Kidney (tissue), 14 donors: ENCODE measurements around the gene CBY1. TPM values are rescaled to one million over a fixed set of nuclear protein-coding genes. Genes with fewer than 3 reads are reported as not detected.

Experiments
- DNase-seq, 5 donors: peaks; one replicate each; pipeline ENCODE4 v3.0.0-alpha.2; 2013 to 2020
- FAIRE-seq: peaks from 2 replicates; lab custom pipeline; 2012; peaks lifted over from hg19 to GRCh38; lab: Jason Lieb, UNC
- H3K27ac ChIP-seq, 2 donors: one replicate each; pipeline ENCODE4 v1.7.0; 2013; ENCODE audit warnings: low read depth in 2 of 2, low read length in 2 of 2, inconsistent platforms in 1 of 2
- H3K27me3 ChIP-seq: one replicate; pipeline ENCODE4 v1.7.1; 2013; ENCODE audit warnings: low read length, inconsistent platforms; ENCODE audit not compliant: control insufficient read depth, insufficient read depth
- H3K36me3 ChIP-seq, 3 donors: one replicate each; pipeline versions ENCODE4 v1.7.0 to v1.7.1; 2013; ENCODE audit warnings: low read length in 3 of 3, control low read depth in 1 of 3, inconsistent platforms in 1 of 3; ENCODE audit not compliant: insufficient read depth in 3 of 3, control insufficient read depth in 2 of 3
- H3K4me1 ChIP-seq, 3 donors: one replicate each; pipeline versions ENCODE4 v1.7.0 to v1.7.1; 2013; ENCODE audit warnings: low read length in 3 of 3, inconsistent platforms in 1 of 3, low read depth in 1 of 3; ENCODE audit not compliant: control insufficient read depth in 2 of 3, insufficient read depth in 2 of 3
- H3K4me3 ChIP-seq, 3 donors: one replicate each; pipeline versions ENCODE4 v1.7.0 to v1.8.1; 2013; ENCODE audit warnings: low read length in 3 of 3, control low read depth in 1 of 3, inconsistent platforms in 1 of 3
- H3K9ac ChIP-seq, 3 donors: one replicate each; pipeline versions ENCODE4 v1.7.0 to v1.7.1; 2013; ENCODE audit warnings: low read length in 3 of 3, control low read depth in 1 of 3, inconsistent platforms in 1 of 3
- H3K9me3 ChIP-seq, 3 donors: one replicate each; pipeline versions ENCODE4 v1.7.0 to v1.7.1; 2013; ENCODE audit warnings: low read length in 3 of 3, control low read depth in 1 of 3, inconsistent platforms in 1 of 3; ENCODE audit not compliant: control insufficient read depth in 2 of 3, insufficient read depth in 1 of 3
- intact Hi-C: fragments of 100-400 bp; cut with DNase I; formaldehyde crosslinking; loops from one replicate; pipeline ENCODE4 v1.11.1; 2022
- polyA plus RNA-seq: library from polyadenylated mRNA; stranded (reverse); fragments of 350-450 nt; fragmentation: Illumina TruSeq; extraction: RNeasy Lipid Tissue Mini Kit (QIAGEN cat#74804); gene quantifications from one replicate; pipeline ENCODE4 v1.2.3, GENCODE V29; 2014; ENCODE audit warnings: low read depth, low replicate concordance; ENCODE audit not compliant: insufficient read depth
- total RNA-seq: library from RNA; stranded (reverse); fragmentation: NEBNext Ultra II Directional; extraction: Animal tissue kit (Norgen Biotek cat#: 25700); gene quantifications from one replicate; pipeline ENCODE4 v1.2.1, GENCODE V29; 2021
- TF ChIP-seq, protein P1 (sequence below): IDR thresholded peaks from 3 replicates; pipeline ENCODE4 v1.5.1; 2012; ENCODE audit warnings: mild to moderate bottlenecking, moderate library complexity, borderline replicate concordance; ENCODE audit not compliant: insufficient read depth; ENCODE audit errors: extremely low read depth
- donor health status: control.
- donor health status: control.
- donor health status: control.
- donor health status: control.
- donor health status: control.
- donor health status: DM: yes; HTN: yes; CAD: no.
- donor health status: Normal renal cell carcinoma (clear cell type).

The CBY1 gene
- total and polyA plus RNA-seq, 2 donors from 2014 or later, result 36.0 to 67.2 TPM

DNA sequence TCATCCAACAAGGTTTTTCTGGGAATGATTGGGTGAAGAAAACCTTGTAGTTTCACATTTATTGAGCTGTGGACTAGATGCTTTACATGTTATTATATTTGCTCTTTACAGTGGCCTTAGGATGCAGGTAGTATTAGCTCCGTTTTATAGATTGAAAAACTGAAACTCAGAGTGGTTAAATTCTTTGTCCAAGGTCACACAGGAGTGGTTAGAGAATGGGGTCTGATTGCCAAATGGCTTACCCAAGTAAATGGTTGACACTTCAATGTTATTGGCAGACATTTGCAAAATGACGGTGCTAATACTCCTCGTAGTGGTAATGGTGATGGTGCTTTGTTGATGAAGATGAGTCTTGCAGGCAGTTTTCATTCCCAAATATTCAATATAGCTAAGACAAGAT, 51.5 kb downstream of the CBY1 start:
- no peak overlapping the region for H3K27ac ChIP-seq

DNA sequence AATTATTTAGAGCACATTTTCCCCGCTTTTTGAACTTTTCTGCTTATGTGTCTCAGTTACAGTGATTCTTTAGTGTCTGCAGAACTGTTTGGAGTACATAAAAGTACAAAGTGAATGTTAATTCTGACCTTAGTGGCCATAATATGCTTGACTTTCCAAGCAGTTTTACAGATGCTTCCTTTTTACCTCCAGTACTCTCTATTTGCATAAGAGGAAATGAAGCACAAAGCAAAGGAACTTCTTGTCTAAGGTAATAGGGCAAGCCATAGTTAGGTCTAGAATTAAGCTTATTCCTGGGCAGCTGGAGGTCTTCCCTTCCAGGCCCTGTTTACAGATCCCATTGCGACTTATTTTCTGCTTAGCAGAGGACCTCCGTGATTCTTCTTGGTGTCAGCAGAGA, 52.9 kb downstream of the CBY1 start:
- intact Hi-C loops, result no loop called here
- no peaks in the 10 kb centered on the region for H3K9me3 ChIP-seq
- H3K4me3 ChIP-seq, result no peak overlapping the region
- peaks cover 0 to 2% (median 0%) of the 10 kb centered on the region in 3 donors for H3K36me3 ChIP-seq
- FAIRE-seq (no peak), DNase-seq (no peak)
- TF ChIP-seq, protein P1, sequence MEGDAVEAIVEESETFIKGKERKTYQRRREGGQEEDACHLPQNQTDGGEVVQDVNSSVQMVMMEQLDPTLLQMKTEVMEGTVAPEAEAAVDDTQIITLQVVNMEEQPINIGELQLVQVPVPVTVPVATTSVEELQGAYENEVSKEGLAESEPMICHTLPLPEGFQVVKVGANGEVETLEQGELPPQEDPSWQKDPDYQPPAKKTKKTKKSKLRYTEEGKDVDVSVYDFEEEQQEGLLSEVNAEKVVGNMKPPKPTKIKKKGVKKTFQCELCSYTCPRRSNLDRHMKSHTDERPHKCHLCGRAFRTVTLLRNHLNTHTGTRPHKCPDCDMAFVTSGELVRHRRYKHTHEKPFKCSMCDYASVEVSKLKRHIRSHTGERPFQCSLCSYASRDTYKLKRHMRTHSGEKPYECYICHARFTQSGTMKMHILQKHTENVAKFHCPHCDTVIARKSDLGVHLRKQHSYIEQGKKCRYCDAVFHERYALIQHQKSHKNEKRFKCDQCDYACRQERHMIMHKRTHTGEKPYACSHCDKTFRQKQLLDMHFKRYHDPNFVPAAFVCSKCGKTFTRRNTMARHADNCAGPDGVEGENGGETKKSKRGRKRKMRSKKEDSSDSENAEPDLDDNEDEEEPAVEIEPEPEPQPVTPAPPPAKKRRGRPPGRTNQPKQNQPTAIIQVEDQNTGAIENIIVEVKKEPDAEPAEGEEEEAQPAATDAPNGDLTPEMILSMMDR, result no peak
- no peaks in the 10 kb centered on the region for H3K27me3 ChIP-seq
- H3K9ac ChIP-seq, result no peak overlapping the region
- peaks cover 6 to 25% (median 15%) of the 10 kb centered on the region in 3 donors for H3K4me1 ChIP-seq
- no peak overlapping the region for H3K27ac ChIP-seq

More for the DNA sequence above, 51.5 kb downstream of the CBY1 start:
- intact Hi-C loops, result no loop called here
- H3K4me3 ChIP-seq, result no peak overlapping the region
- H3K36me3 ChIP-seq, result peaks cover 0 to 2% (median 0%) of the 10 kb centered on the region in 3 donors
- H3K9ac ChIP-seq, result no peak overlapping the region
- H3K27me3 ChIP-seq, result no peaks in the 10 kb centered on the region
- DNase-seq (no peak), FAIRE-seq (no peak)
- H3K9me3 ChIP-seq, result no peaks in the 10 kb centered on the region
- TF ChIP-seq, protein P1, result no peak
- H3K4me1 ChIP-seq, result peaks cover 6 to 24% (median 15%) of the 10 kb centered on the region in 3 donors

DNA sequence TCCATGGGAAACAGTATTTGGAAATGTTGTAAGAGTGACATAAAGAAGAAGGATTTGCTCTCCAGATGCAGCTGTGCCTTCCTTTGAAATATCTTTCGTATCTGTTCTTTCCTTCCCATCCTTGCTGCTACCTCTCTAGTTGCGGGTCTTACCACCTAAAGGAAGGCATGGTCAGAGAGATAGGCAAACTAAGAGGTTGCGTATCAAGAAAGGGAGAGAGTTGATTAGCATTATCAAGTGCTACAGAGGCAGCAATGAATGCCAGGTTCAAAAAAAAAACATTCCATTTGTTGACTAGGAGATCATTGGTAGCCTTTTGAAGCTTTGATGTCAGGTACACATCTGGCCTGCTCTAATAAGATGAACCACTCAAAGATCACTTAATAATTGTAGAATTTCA, 53.9 kb downstream of the CBY1 start:
- DNase-seq, result no peak
- H3K9me3 ChIP-seq, result no peaks in the 10 kb centered on the region
- FAIRE-seq, result no peak
- intact Hi-C loops, result no loop called here
- no peak overlapping the region for H3K4me3 ChIP-seq
- H3K9ac ChIP-seq, result no peak overlapping the region
- no peaks in the 10 kb centered on the region for H3K27me3 ChIP-seq
- TF ChIP-seq, protein P1, result no peak
- H3K4me1 ChIP-seq, result peaks cover 4 to 26% (median 15%) of the 10 kb centered on the region in 3 donors
- peaks cover 0 to 4% (median 0%) of the 10 kb centered on the region in 3 donors for H3K36me3 ChIP-seq
- no peak overlapping the region for H3K27ac ChIP-seq

DNA sequence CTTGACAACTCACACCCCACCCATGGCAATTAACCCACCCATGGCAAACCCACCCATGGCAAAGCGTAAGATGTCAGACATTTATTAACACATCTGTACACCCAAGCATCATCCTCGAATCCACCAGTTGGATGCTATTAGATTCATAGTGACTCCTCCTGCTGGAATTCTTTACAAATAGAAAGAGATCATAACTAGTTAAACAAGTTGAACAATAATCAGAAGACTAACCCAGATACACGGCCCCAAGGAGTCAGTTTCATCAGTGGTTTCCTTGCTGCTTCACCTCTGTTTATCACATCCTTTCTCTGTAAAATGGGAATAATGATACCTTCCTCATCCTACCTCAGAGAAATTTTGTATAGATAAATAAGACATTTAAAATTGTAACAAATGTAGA, 54.4 kb downstream of the CBY1 start:
- no peak overlapping the region for H3K9ac ChIP-seq
- H3K27ac ChIP-seq, result no peak overlapping the region
- no peak overlapping the region for H3K4me3 ChIP-seq
- TF ChIP-seq, protein P1, result no peak
- no peaks in the 10 kb centered on the region for H3K27me3 ChIP-seq
- H3K4me1 ChIP-seq, result peaks cover 4 to 26% (median 15%) of the 10 kb centered on the region in 3 donors
- no peak for DNase-seq
- no peaks in the 10 kb centered on the region for H3K9me3 ChIP-seq
- no peak for FAIRE-seq
- intact Hi-C loops, result no loop called here
- peaks cover 0 to 4% (median 0%) of the 10 kb centered on the region in 3 donors for H3K36me3 ChIP-seq
